ENCODE measurements around the gene ADAMTS6.

The ADAMTS6 gene

GRCh38 chr5:65279603-65280002, 202.1 kb downstream of the ADAMTS6 start:
- no peak for DNase-seq (ENCODE audit: low spot score)

GRCh38 chr5:65276178-65276890, 205.4 kb downstream of the ADAMTS6 start:
- DNase-seq (ENCODE audit: low spot score), result no peak

DNA sequence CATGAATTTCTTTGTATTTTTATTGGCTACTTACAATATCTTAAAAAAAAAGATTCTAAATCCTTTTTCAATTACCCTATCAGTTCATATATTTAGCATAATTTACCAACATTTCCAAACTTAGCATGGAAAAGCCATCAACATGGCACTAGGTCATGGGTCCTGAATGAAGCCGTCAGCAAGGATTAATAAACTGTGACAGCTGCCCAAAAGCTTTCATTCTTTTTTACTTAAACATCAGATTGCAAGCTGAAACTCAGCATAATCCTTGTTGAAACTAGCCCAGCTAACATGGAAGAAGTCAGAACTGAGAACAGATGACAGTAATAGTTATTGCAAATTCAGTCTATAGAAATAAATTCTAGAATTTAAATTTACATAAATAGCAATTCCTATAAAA, 209.8 kb downstream of the ADAMTS6 start:
- DNase-seq (ENCODE audit: low spot score), result no peak

DNA sequence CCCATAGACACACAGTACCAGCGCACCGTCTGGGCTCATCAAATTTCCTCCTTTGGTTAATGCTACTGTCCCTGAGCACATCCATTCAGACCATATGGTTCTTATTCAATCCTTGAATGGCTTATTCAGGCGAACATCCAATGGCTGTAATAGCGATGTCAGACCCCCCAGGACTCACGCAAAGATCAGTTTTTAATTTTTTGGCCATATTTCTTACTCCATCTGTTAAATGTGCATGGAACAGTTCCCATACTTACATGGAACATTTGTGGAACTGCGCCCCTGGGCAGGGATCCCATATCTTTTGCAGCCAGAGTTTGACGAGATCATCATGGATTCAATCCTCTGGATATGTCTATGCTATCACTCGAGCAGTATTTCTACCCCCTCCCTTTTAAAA, 213.2 kb downstream of the ADAMTS6 start:
- no peak for DNase-seq (ENCODE audit: low spot score)

- DNase-seq (ENCODE audit: low spot score), result no peak
Measured at GRCh38 chr5:65264420-65264819, 217.3 kb downstream of the ADAMTS6 start.

DNA sequence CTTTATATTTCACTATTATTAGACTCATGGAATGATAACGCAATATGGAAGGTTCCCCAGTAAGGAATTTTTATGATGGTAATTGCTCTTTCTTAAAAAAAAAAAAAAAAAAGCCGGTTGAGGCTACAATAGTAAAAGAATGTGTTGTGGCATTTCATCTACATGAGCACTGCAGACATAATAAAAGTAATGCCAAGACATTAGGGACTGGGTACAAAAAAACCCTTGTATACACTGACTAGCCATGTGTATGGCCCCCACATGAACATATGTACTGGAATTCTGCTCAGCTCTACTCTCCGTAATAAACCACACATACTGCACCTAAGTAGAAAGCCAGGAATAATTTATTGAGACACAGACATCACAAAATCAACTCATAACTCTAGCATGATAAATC, 218.4 kb downstream of the ADAMTS6 start:
- peak; percentile 40 for DNase-seq (ENCODE audit: low spot score)

GRCh38 chr5:65262649-65263059, 219.1 kb downstream of the ADAMTS6 start:
- DNase-seq (ENCODE audit: low spot score), result peak; percentile 47

GRCh38 chr5:65262096-65262495, 219.6 kb downstream of the ADAMTS6 start:
- peak; percentile 4 for DNase-seq (ENCODE audit: low spot score)

DNA sequence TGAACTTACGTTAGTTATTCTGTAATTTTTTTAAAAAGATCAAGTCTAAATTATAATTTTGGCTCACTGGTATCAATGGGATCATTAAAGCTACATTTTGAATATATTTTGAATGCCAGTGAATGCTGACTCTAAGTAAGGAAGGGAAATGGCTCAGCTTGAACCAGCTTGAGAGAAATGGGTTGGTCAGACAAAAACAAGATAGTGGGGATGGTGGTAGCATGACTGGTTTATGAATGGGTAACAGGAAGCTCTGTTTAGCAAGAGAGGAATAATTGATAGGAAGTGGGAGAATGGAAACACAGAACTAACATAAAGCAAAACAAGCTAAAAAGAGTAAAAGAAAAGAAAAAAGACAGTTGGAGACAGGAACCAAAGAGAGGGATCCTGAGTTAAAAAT, 220.2 kb downstream of the ADAMTS6 start:
- no peak for DNase-seq (ENCODE audit: low spot score)

DNA sequence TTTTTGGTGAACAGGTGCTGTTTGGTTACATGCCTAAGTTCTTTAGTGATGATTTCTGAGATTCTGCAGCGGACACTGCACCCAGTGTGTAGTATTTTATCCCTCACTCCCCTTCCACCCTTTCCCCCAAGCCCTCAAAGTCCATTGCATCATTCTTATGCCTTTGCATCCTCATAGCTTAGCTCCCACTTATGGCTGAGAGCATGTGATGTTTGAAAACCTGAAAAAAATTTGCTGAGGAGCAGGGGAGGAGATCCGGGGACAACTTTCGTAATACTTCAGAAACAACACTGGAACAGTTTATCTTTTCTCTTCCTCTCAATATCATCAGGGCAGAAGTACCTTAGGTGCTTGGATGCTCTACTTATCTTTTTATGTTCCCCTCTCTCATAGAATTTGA, 226.4 kb downstream of the ADAMTS6 start:
- DNase-seq (ENCODE audit: low spot score), result no peak

DNA sequence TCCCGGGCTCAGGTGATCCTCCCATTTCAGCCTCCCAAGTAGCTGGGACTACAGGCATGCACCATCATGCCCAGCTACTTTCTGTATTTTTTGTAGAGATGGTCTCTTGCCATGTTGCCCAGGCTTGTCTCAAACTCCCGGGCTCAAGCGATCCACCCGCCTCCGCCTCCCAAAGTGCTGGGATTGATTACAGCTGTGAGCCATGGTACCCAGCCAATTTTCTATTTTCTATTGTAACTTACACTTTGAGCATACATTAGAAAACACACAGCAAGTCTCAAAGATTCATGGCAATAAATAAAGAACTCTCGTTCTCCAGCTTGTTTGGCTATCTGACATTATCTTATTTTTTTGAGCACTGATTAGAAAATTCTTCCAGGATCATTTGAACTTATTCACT, 228.7 kb downstream of the ADAMTS6 start:
- DNase-seq (ENCODE audit: low spot score), result no peak

GRCh38 chr5:65248896-65249295, 232.8 kb downstream of the ADAMTS6 start:
- DNase-seq (ENCODE audit: low spot score), result no peak

DNA sequence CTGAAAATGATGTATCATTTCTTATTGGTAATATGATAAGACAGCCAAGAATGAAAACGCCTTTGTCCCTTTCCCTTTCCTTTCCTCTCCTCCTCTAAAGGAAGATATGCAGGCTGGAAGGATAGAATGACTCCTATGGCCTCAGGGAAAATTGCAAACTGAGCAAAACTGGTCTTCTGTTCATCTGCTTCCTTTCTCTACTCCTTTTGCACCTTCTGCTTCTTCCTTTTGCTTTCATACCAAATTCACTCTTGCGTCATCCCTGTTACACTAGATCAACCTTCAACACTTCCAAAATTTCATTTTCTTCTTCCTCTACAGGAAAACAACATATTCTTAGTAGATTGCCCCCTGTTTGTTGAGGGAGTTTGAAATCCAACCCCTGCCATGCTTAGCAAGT, 234.1 kb downstream of the ADAMTS6 start:
- DNase-seq (ENCODE audit: low spot score), result no peak

DNA sequence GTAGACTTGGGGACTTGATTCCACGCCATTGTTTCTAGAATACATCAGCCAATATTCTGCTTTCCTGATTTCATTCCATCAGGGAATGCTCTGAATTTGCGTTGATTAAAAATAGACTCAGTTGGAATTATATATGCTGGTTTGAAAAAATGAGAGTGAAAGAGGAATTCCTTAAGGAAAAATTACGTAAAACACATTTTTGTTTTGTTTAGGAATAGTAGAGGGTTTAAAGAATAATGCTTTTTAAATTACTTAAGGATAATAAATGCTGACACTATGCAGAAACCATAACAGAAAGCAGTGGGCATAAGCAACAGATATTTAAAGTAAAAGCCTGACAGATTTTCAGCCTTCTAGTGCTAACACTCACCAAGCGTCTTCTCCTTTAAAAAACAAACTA, 235.0 kb downstream of the ADAMTS6 start:
- DNase-seq (ENCODE audit: low spot score), result no peak

GRCh38 chr5:65244031-65244430, 237.7 kb downstream of the ADAMTS6 start:
- DNase-seq (ENCODE audit: low spot score), result no peak

DNA sequence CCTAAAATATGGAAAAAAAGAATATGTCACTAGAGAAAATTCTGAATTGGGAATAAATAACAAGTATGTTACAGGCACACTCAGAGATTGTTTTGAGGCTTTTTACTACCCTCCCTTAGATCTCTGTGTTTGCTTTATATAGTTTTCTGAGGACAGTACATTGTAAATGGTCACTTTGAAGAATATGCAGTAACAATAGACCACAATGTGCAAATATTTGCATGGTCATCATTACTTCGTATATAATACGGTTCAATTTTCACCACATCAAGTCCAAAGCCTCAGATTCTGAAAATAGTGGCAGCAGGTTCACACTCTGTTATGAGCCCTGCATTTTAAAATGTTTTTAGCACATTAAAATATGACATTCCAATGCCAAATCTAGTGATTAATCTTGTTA, 238.6 kb downstream of the ADAMTS6 start:
- no peak for DNase-seq (ENCODE audit: low spot score)

DNA sequence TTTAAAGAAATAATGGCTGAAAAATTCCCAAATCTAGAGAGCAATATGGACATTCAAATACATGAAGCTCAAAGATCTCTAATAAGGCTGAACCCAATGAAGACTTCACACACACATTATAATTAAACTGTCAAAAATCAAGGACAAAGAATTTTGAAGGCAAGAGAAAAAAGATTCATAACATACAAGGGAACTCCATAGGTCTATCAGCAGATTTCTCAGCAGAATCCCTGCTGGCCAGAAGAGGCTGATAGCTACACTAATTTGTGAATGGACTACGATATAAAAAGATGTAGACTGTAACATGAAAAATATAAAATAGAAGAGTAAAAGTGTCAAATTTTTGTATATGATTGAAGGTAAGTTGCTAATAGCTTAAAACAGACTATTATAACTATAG, 251.9 kb downstream of the ADAMTS6 start:
- no peak for DNase-seq (ENCODE audit: low spot score)

DNA sequence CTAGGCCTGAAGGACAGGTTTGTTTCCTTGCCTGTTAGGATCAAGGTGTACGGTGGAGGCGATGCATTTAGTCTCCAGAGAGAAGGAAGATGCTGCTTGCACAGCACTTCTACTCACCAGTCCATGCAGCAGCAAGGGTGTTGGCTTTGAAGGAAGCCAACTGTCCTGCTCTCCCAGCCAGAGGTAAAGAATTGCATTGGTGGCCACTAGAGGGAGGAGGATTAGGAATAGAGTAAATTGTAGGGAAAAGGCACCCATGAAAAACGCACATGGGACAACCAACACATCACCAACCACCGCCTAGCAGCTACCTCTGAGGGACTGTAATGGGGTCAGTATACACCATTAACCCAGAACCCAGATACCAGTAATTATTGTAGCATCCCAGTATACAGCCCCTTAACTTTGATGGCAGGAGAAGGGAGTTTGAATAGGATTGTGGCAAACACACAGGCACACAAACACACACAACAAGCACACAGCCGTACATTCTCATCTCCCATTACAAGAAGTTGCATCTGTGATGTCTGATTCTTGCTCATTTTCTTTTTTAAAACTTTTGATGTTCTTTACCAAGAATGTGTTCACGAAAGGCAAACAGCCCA, 267.7 kb downstream of the ADAMTS6 start:
- DNase-seq (ENCODE audit: low spot score), result no peak

- peak; percentile 56 for DNase-seq (ENCODE audit: low spot score)
Measured at GRCh38 chr5:65209341-65209740, 272.4 kb downstream of the ADAMTS6 start.

DNA sequence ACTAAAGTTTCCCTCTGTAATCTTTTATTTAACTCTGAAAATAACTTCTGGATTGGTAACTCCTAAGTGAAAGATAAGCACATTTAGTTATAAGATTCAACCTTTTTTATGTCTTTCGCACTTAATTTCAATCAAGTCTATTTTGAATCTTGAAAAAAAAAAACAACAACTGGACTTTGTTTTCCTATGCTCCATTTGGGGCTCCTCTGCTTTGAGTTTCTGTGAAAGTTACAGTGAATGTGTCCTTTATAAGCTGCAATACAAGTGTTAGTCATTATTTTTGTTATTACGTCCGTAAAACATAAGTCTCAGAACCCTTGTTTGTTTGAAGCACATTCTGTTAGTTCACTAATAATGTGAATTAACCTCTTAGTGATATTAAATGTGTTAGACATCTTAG, 276.8 kb downstream of the ADAMTS6 start:
- DNase-seq (ENCODE audit: low spot score), result no peak

GRCh38 chr5:65203746-65204145, 278.0 kb downstream of the ADAMTS6 start:
- DNase-seq (ENCODE audit: low spot score), result peak; percentile 56

DNA sequence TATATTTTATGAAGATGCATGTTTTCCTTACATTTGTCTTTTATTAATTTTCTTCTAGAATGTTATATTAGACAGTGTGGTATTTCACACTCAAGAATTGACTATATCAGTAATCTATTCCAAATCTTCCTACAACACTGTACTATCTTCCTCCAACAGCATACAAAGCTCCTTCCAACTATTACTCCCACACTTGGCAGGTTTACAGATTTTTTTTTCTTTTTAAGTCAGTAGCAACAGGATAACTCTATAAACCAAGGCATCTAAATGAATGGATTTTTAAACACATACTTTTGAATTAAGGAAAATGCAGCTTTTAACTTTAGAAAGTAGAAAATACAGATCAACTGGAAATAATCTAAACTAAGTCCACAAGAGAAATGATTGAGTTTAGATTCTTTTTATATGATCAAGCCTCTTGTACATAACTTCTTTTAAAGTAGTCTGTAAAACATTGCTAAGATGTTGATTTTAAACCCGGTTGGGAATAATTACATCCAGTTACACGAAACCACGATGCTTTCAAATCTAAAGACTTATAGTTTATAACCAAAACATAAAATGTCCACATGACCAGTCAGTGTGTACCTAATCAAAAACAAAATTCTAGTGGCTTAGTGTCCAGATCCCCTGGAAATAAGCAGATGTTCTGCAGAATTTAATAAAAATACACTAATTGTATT, 281.6 kb downstream of the ADAMTS6 start:
- DNase-seq (ENCODE audit: low spot score), result peak; percentile 20

GRCh38 chr5:65198456-65199120, 283.1 kb downstream of the ADAMTS6 start:
- peak; percentile 77 for DNase-seq (ENCODE audit: low spot score)
